ENCODE measurements around the gene MYO15B.

DNA sequence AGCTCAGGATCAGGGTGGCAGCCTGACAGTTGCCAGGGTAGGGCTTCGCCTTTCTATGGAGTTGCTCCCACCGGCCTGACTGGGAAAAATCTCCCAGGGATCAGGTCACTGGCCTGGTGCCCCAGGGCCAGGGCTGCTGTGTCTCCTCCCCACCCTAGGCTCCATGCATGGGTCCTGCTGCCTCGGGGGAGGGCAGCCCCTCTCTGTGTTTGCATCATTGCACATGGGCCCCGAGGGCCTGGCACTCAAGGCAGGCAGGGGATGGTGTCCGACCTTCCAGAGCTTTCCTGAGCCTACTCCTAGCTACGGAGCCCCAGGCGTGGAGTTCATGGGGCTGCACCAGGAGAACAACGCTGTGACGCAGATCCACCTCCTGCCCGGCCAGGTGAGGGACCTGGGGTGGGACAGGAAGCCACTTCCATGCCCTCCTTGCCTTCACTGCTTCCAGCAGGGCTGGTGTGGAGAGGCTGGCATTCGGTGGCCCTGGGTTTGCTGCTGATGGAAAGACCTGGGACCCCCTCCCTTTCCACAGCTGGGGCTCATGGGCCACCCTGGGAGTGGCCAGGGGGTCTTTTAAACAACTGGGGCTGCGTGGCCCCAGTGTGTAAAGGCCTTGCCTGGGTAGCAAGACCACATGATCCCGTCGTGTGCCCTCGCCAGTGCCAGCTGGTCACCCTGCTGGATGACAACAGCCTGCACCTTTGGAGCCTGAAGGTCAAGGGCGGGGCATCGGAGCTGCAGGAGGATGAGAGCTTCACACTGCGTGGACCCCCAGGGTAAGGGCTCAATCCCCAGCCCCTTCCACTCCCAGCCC, 29.5 kb upstream of the MYO15B start:
- TF ChIP-seq EZH2phosphoT487 (IDR thresholded peaks at IDR 0.05; ENCODE audit: insufficient read depth, low read depth) (no peak), EZH2 (IDR thresholded peaks at IDR 0.05; ENCODE audit: insufficient read depth, poor library complexity, severe bottlenecking) (no peak)
